Central memory CD8-positive, alpha-beta T cell (primary cell): ENCODE data around the gene FYB1.
A peak's percentile ranks its signal among the peaks of the same experiment; 100 is the strongest.
"Not testable (repeated sequence)": the region's sequence is repeated elsewhere in the genome, so short reads cannot be mapped to it uniquely, and the experiment has no call there.

Experiments used
- ATAC-seq: fragments of 150-1000 bp; cut with Tn5 transposase; replicated peaks from 2 replicates; pipeline ENCODE4 v1.10.0; 2022; ENCODE audit warnings: mild to moderate bottlenecking, moderate FRiP score, moderate number of reproducible peaks; ENCODE audit not compliant: poor library complexity, severe bottlenecking; ENCODE audit errors: extremely low read depth
- DNase-seq, 2 donors: peaks; one replicate each; pipeline ENCODE4 v3.0.0; 2021; ENCODE audit warnings: low spot score in 2 of 2
- H3K27ac Mint-ChIP-seq: one replicate; pipeline ENCODE4 v1.8.0; 2022; ENCODE audit warnings: low read depth, mild to moderate bottlenecking, moderate library complexity, mixed read lengths
- H3K27me3 Mint-ChIP-seq: one replicate; pipeline ENCODE4 v1.8.0; 2022; ENCODE audit warnings: mixed read lengths
- H3K36me3 Mint-ChIP-seq: one replicate; pipeline ENCODE4 v1.8.0; 2022; ENCODE audit warnings: mild to moderate bottlenecking, moderate library complexity, mixed read lengths; ENCODE audit not compliant: insufficient read depth
- H3K4me1 Mint-ChIP-seq: one replicate; pipeline ENCODE4 v1.8.0; 2022; ENCODE audit warnings: mixed read lengths
- H3K4me3 Mint-ChIP-seq: one replicate; pipeline ENCODE4 v1.8.0; 2022; ENCODE audit warnings: mild to moderate bottlenecking, moderate library complexity, mixed read lengths
- H3K9me3 Mint-ChIP-seq: one replicate; pipeline ENCODE4 v1.8.0; 2022; ENCODE audit warnings: mixed read lengths

Gene FYB1

GRCh38 chr5:39187831-39188731 lies 31.3 kb downstream of the FYB1 start:
- Mint-ChIP-seq H3K27me3 (no peaks in the 10 kb centered on the region), H3K4me3 (peak overlapping the region; percentile 66), H3K36me3 (peaks cover 32% of the 10 kb centered on the region), H3K4me1 (peaks cover 81% of the 10 kb centered on the region), H3K27ac (peak overlapping the region; percentile 95), H3K9me3 (no peaks in the 10 kb centered on the region)
- no peak for DNase-seq
- peak; percentile 46 for ATAC-seq

- ATAC-seq (no peak), DNase-seq (no peak)
- no peaks in the 10 kb centered on the region for H3K27me3 Mint-ChIP-seq
- H3K27ac Mint-ChIP-seq: peak overlapping the region; percentile 95
- H3K36me3 Mint-ChIP-seq: peaks cover 36% of the 10 kb centered on the region
- peaks cover 79% of the 10 kb centered on the region for H3K4me1 Mint-ChIP-seq
- H3K9me3 Mint-ChIP-seq: no peaks in the 10 kb centered on the region
- H3K4me3 Mint-ChIP-seq: peak overlapping the region; percentile 72
Observed at GRCh38 chr5:39186722-39187539, 32.4 kb downstream of the FYB1 start.

- Mint-ChIP-seq H3K36me3 (peaks cover 37% of the 10 kb centered on the region), H3K4me3 (peak overlapping the region; percentile 72), H3K27me3 (no peaks in the 10 kb centered on the region), H3K4me1 (peaks cover 80% of the 10 kb centered on the region), H3K27ac (peak overlapping the region; percentile 95), H3K9me3 (no peaks in the 10 kb centered on the region)
- DNase-seq (no peak), ATAC-seq (no peak)
Observed at GRCh38 chr5:39186289-39186688, 33.1 kb downstream of the FYB1 start.

- ATAC-seq (no peak), DNase-seq (no peak)
- H3K4me3 Mint-ChIP-seq: peak overlapping the region; percentile 72
- peak overlapping the region; percentile 95 for H3K27ac Mint-ChIP-seq
- H3K4me1 Mint-ChIP-seq: peaks cover 80% of the 10 kb centered on the region
- peaks cover 35% of the 10 kb centered on the region for H3K36me3 Mint-ChIP-seq
- H3K27me3 Mint-ChIP-seq: no peaks in the 10 kb centered on the region
- no peaks in the 10 kb centered on the region for H3K9me3 Mint-ChIP-seq
Observed at GRCh38 chr5:39185761-39186160, 33.6 kb downstream of the FYB1 start.

GRCh38 chr5:39179561-39179960 lies 39.8 kb downstream of the FYB1 start:
- not testable (repeated sequence) for H3K27me3 Mint-ChIP-seq
- Mint-ChIP-seq H3K36me3 (peaks cover 43% of the 10 kb centered on the region), H3K4me3 (peak overlapping the region; percentile 65)

GRCh38 chr5:39178861-39179260 lies 40.5 kb downstream of the FYB1 start:
- DNase-seq: no peak
- peak overlapping the region; percentile 65 for H3K4me3 Mint-ChIP-seq
- H3K9me3 Mint-ChIP-seq: no peaks in the 10 kb centered on the region
- H3K4me1 Mint-ChIP-seq: peaks cover 88% of the 10 kb centered on the region
- H3K27me3 Mint-ChIP-seq: no peaks in the 10 kb centered on the region
- peaks cover 43% of the 10 kb centered on the region for H3K36me3 Mint-ChIP-seq
- H3K27ac Mint-ChIP-seq: peak overlapping the region; percentile 95
- ATAC-seq: peak; percentile 31

More at GRCh38 chr5:39179561-39179960, 39.8 kb downstream of the FYB1 start:
- not testable (repeated sequence) for H3K9me3 Mint-ChIP-seq, ATAC-seq, DNase-seq
- Mint-ChIP-seq H3K4me1 (peaks cover 81% of the 10 kb centered on the region), H3K27ac (peak overlapping the region; percentile 95)

- DNase-seq: no peak
- Mint-ChIP-seq H3K4me3 (peak overlapping the region; percentile 65), H3K4me1 (peaks cover 88% of the 10 kb centered on the region)
Observed at GRCh38 chr5:39178171-39178570, 41.2 kb downstream of the FYB1 start.

GRCh38 chr5:39177631-39177964 lies 41.8 kb downstream of the FYB1 start:
- Mint-ChIP-seq H3K27me3 (no peaks in the 10 kb centered on the region), H3K4me1 (peaks cover 94% of the 10 kb centered on the region), H3K36me3 (peaks cover 38% of the 10 kb centered on the region), H3K9me3 (no peaks in the 10 kb centered on the region), H3K27ac (peak overlapping the region; percentile 95), H3K4me3 (peak overlapping the region; percentile 65)
- DNase-seq (peak in 1 of 2 donors; percentile 44), ATAC-seq (peak; percentile 83)

More at GRCh38 chr5:39178171-39178570, 41.2 kb downstream of the FYB1 start:
- H3K9me3 Mint-ChIP-seq: no peaks in the 10 kb centered on the region
- H3K36me3 Mint-ChIP-seq: peaks cover 41% of the 10 kb centered on the region
- ATAC-seq: no peak
- H3K27me3 Mint-ChIP-seq: no peaks in the 10 kb centered on the region
- peak overlapping the region; percentile 95 for H3K27ac Mint-ChIP-seq

- Mint-ChIP-seq H3K36me3 (peaks cover 38% of the 10 kb centered on the region), H3K27ac (peak overlapping the region; percentile 95), H3K9me3 (no peaks in the 10 kb centered on the region), H3K4me1 (peaks cover 93% of the 10 kb centered on the region), H3K27me3 (no peaks in the 10 kb centered on the region), H3K4me3 (peak overlapping the region; percentile 65)
- ATAC-seq: peak; percentile 73
- peak in 1 of 2 donors; percentile 54 for DNase-seq
Observed at GRCh38 chr5:39176759-39177630, 42.4 kb downstream of the FYB1 start.

GRCh38 chr5:39175273-39175955 lies 43.9 kb downstream of the FYB1 start:
- no peaks in the 10 kb centered on the region for H3K27me3 Mint-ChIP-seq
- H3K27ac Mint-ChIP-seq: peak overlapping the region; percentile 95
- peaks cover 42% of the 10 kb centered on the region for H3K36me3 Mint-ChIP-seq
- no peaks in the 10 kb centered on the region for H3K9me3 Mint-ChIP-seq
- peaks cover 93% of the 10 kb centered on the region for H3K4me1 Mint-ChIP-seq
- DNase-seq (no peak), ATAC-seq (no peak)
- peak overlapping the region; percentile 65 for H3K4me3 Mint-ChIP-seq

- peak overlapping the region; percentile 95 for H3K27ac Mint-ChIP-seq
- no peaks in the 10 kb centered on the region for H3K9me3 Mint-ChIP-seq
- peaks cover 37% of the 10 kb centered on the region for H3K36me3 Mint-ChIP-seq
- peaks cover 88% of the 10 kb centered on the region for H3K4me1 Mint-ChIP-seq
- ATAC-seq: no peak
- H3K27me3 Mint-ChIP-seq: no peaks in the 10 kb centered on the region
- DNase-seq: no peak
- H3K4me3 Mint-ChIP-seq: no peak overlapping the region
Observed at GRCh38 chr5:39173069-39173468, 46.3 kb downstream of the FYB1 start.
